Stimulated activated CD8-positive, alpha-beta memory T cell treated with anti-CD3 and anti-CD28 coated beads, Interleukin-4, amount 100 ng/mL, for 1 hour (primary cell): ENCODE results near the gene SFXN2.
"Not testable (repeated sequence)": the region's sequence is repeated elsewhere in the genome, so short reads cannot be mapped to it uniquely, and the experiment has no call there.

Experiments used
- DNase-seq, 2 donors: peaks; one replicate each; pipeline ENCODE4 v3.0.0-alpha.2; 2020; ENCODE audit warnings: low read depth in 2 of 2, low spot score in 1 of 2

Gene SFXN2

DNA sequence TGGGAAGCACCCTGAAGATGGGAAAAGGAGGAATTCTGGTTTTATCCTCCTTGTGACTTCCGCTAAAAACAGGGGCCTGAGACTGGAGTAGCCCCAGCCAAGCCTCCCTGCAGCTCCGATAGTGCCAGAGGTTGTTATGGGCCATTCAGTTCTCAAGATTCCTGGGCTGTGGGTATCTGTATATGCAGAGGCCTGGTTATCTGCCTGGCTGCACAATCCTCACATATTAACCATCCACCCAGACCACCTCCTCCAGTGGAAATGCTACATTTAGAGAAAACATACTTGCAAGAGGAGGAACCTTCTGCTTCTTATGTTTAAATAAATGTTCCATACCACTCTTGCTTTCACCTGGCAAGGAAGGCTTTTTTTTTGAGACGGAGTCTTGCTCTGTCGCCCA lies 34.8 kb upstream of the SFXN2 start:
- no peak for DNase-seq

DNA sequence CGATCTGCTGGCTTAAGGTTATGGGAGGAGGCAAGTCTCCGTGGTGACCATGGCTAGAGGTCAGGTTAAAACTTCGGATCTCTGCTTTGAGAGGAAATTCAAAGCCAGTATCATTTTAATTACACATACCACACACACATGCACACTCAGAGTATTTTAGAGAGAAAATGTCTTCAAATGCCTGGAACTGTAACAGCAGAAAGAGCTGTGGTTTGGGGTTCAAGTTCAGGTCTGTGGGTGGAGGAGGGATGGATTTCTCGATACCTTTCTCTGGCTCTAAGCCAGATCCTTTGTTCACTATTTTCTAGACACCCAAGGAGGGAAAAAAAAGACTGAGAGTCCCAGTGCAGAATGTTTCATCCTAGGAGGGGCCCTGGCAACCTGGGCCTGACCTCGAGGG lies 32.7 kb upstream of the SFXN2 start:
- no peak for DNase-seq

DNA sequence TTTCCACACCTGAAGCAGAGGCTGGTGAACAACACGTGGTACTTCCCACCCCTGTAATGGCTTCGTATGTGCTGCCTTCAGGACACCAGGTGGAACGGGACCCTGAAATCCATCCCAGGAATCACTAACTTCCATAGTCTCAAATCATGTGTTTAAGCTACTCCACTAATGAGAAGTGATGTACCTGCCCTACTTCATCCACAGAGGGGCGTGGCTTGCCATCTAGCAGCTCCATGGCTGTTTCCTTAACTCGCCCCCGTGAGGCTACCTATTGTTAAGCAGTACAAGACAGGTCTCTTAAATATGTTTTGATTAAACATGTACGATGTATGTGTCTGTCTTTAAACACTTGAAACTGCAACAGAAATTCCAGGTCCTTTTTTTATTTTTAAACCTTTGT lies 32.0 kb upstream of the SFXN2 start:
- no peak for DNase-seq

DNA sequence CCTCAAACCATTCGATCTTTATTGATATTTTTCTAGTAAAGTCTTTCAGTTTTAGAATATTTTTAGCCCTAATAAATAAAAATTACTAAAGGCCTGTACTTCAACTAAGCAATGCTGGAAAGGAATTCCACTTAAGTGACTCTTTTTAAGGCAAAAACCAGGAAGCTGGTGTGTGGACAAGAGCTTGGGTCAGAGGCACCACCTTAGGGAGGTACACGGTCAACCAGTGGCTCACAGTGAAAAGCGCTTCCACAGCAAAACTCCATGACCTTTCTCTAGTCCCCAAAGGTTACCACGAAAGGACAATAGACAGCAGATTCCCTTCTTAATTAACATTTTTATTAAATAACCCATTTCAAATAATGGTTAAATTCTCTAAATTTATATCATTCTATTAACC lies 31.5 kb upstream of the SFXN2 start:
- no peak for DNase-seq

DNA sequence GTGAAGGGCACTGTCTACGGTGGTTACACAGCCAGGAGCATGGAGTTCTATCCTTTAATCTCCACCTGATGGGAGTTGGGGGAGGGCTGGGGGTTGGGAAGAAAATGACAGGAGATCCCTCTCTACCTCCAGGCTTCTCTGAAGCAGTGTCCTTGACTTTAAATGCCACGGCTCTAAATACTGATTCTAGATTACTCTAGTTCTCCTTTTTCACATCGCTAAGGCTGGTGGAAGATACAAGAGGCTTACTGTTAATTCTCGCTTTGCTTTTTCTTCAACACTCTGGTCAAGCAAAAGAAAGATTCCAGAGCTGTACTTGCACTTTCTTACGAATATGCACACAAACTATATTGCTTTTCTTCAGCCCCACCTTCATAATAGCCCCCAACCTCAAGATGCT lies 30.7 kb upstream of the SFXN2 start:
- no peak for DNase-seq

DNA sequence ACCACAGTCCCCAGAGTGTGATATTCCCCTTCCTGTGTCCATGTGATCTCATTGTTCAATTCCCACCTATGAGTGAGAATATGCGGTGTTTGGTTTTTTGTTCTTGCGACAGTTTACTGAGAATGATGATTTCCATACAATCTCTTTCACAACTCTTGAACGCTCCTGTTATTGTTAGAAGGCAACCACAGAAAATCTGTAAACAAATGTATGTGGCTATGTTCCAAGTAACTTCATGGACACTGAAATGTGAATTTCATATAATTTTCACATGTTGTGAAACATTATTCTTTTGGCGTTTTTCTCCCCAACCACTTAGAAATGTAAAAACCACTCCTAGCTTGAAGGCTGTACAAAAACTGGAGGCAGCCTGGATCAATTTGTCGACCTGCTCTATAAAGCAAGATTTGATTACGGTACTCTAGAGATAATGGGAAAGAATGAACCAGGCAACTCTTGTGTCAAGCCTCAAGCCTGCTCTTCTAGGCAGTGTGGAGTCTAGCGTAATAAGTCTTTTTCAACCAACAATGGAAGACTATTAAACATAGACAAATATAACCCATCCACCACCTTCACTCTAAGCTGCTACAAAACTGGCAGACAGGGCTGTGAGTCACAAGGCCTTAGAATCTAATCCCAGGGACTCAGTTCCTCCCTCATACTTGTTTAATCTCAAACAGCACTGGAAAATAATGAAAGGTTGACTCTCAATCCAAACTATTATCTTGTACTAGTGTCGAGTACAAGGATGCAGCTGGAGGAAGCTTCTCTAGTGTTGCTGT lies 23.0 kb upstream of the SFXN2 start:
- DNase-seq, result no peak

DNA sequence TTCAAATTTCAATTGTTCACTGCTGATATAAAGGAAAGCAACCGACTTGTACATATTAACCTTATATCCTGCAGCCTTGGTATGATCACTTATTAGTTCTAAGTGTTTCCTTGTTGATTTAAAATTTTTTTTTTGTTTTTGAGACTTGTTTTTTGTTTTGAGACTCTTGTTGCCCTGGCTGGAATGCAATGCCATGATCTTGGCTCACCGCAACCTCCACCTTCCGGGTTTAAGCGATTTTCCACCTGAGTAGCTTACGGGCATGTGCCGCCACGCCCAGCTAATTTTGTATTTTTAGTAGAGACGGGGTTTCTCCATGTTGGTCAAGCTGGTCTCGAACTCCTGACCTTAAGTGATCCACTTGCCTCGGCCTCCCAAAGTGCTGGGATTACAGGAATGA lies 19.0 kb upstream of the SFXN2 start:
- DNase-seq, result not testable (repeated sequence)

DNA sequence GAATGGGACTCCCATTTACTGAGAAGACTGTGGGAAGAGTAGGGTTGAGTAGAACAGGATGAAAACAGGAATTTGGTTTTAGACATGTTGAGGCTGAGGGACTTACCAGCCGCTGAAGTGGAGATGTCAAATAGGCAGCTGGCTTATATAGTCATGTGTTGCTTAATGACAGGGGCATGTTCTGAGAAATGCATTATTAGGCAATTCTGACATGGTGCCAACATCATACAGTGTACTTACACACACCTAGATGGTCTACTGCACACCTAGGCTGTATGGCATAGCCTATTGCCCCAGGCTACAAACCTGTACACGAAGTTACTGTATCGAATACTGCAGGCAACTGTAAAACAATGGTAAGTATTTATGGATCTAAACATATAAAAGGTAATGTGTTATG lies 17.7 kb upstream of the SFXN2 start:
- no peak for DNase-seq

DNA sequence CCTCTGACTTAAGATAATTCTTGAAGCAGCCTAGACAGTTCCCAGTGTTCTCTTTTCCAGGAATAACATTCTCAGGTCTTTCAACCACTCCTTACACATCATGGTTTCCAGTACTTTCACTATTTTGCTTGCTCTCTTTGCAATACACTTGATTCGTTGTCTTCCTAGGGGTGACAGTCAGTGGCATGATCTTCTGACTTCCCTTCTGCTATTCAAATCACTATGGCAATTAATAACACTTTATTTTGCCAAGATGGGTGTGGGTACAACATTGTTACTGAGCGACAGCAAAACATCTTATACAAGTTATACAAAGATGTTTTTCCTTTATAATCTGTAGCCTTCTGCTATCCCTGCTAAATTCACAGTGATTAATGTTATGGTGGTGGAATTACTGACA lies 15.5 kb upstream of the SFXN2 start:
- no peak for DNase-seq

DNA sequence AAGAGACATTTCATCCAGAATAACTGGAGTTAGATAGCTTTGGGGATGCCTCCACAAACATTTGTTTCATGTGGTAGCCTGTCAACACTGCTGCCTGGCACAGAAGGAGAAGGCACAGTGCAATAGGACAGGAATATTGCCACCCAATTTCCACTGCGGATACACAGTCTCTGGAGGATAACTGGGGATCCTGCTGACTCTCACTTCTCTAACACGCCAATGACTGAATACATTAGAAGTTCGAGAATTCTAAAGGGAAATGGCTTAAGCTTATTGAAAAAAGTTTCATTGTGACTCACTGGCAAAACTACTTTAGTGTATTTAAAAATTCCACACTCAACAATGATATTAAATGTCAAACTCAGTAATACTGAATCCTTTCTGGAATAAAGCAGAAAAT lies 13.2 kb upstream of the SFXN2 start:
- no peak for DNase-seq

DNA sequence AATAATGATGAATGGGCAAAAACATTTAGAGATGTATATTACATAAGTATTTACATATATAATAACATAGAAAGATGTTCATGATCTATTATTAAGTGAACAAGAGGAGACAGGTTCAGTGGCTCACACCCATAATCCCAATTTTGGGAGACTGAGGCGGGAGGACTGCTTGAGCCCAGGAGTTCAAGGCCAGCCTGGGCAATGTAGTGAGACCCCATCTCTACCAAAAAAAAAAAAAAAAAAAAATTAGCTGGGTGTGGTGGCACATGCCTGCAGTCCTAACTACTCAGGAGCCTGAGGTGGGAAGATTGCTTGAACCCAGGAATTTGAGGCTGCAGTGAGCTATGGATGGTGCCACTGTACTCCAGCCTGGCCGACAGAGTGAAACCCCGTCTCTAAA lies 12.6 kb upstream of the SFXN2 start:
- DNase-seq, result no peak

DNA sequence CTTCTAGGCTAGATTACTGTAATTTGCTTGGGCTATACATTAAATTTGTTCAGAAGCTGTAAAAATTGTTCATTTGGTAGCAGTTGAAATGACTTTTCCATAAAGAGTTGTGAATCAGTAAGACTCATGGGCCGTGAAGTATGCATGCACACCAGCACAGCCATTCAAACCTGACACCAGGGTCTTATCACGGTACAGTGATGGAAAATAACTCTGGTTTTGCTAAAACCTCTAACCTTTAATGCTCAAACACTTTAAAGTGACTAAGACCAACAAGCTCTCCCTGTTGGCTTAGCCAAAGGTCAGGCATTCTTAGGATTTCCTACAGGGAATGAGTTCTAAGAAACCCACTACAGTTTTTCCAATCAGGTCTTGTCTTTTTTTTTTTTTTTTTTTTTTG lies 11.7 kb upstream of the SFXN2 start:
- no peak for DNase-seq

DNA sequence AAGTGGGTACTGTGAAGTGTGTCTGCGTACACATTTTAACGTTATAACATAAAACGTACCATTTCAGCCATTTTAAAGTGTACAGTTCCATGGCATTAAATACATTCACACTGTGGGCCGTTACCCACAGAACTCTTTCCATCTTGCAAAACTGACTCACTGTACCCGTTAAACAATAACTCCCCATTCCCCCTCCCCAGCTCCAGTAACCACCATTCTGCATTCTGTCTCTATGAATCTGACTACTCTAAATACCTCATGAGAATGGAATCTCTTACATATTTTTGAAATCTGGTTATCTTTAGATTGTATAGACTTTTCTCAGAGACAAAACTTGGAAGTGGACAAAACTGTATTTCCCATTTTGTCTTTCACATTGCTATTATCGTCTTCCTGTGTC lies 9.5 kb upstream of the SFXN2 start:
- no peak for DNase-seq

DNA sequence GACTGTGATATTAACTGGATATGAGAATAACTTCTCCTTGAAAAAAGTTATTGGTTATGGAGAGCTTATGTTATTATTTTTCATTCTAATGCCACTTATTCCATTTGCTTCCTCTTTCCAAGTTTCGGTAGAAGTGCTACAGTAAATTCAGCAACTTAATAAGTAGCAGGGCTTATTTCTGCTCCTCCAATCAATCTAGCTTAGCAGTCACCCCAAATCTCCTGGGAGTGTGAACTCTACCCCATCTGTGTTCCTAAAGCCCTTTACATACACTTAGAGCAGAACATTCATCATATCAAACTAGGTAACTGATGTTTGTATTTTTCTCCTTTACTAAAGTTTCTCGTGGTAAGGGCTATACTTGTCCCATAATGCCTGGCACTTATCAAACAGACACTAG lies 8.9 kb upstream of the SFXN2 start:
- DNase-seq, result no peak

DNA sequence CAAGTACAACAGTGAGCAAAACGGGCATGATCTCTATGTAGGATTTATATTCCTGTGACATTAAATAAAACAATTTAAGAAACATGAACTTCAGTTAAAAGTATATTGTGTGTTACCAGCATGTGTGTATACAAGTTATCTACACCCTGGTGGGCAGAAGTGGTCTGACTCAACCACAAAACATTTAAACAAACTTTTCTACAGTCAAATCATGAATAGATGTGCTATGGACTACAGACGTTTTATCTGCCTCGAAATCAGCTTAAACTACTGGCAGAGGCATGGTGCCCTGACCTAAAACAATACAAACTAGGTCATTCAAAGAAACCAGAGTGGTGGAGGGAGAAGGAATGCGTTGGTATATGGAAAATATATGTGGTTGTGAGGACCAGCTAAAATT lies 3.8 kb upstream of the SFXN2 start:
- no peak for DNase-seq

DNA sequence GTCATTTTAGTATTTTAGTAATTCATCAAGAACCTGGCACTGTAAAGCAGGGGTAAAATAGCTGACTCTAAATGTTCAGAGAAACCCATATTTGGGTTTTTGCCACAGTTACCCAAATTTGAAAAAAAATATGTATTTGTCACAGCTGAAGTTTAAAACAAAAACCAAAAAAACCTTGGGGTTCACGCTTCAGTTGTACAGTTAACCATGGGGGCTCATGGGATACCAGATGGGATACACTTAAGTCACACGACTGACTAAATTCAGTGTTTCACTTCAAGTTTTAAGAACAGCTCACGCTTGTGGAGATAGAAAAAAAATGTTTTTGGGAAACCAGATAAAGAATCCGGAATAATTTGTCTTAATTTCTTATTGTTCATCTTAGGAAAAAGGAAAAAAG lies 2.3 kb upstream of the SFXN2 start:
- no peak for DNase-seq

DNA sequence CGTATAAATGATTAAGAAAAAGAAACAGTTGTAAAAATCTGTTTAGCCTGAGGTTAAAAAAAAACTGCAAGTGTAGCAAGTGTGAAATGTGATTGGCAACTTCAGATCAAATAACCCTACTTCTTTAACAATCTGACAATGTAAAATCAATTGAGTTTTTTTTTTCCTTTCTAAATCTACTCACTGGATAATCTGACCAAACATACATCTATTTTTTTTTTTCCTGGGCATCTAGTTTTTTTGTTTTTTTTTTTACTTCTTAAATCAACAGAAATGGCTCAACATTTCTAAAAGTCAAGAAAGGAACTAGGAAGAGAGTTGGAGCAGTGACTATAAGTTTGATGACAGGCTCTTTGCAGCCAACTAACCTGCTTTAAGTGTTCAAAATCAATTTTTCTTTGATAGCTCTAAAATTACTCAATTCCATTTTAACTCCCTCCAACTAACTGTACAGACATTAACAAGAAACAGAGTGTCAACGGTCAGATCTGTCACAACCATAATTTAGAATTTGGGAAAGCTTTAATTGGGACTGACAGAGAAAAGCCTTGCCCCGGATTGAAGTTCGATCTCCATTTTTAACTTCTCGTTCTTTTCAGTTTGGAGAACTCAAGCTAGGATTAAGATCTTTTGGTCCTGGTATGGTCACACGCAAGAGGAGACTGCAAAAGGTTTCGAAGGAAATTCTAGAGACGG lies 1.4 kb upstream of the SFXN2 start:
- DNase-seq, result no peak

DNA sequence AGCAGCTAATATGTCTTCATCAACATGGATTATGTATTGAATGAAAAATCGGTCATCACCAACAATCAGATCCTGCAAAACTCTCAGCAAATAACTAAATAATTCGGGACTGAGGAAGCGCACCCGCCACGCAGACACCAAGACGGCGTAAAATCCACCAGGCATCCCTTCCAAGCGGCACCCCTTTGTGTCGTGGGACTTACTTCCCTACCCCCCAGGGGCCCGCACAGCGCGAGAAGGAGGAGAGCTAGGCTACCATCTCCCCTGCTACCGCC lies 960 bp upstream of the SFXN2 start:
- DNase-seq, result no peak

DNA sequence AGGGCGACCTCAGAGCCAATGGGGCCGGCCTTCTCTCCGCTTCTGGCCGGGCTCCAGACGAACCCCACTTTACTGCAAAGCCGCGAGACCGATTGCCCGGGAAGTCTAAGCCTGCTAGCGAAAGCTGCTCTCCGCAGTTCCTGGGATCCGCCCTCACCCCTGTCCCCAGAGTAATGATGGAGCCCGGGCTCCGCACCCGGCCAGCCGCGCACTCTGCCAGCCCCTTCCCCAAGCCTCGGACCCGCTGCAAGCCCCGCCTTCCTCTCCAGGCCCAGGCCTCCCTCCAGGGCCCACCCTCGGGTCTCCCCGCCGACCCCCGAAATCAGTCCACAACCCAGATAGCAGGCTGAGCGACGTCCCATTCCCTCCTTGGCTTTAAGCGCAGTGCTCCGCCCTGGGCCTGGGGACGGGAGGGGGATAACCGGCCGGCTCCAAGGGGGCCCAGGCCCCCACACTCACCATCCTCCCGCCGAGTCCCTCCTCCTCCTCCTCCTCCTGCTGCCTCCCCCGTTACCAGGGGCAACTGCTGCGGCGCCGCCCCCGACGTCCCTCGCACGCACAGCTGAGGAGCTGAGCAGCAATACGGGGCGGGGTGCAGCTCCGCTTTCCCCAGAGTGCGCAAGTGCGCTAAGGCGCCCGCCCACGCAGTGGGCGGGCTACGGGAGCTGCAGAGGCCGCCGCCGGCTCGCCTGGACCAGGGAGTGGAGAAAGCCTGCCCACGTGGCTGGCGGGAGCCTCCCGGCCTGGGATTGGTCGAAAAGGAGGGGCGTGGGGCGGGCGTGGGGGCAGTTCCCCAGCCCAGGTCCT lies 419 bp upstream of the SFXN2 start, which contains the start of gene ARL3:
Gene ARL3 (minus strand): TSS at position 584 of the 807 bp plus-strand sequence. CDS start 122 bp downstream, at position 462.
- peak; percentile 86 to 89 for DNase-seq

DNA sequence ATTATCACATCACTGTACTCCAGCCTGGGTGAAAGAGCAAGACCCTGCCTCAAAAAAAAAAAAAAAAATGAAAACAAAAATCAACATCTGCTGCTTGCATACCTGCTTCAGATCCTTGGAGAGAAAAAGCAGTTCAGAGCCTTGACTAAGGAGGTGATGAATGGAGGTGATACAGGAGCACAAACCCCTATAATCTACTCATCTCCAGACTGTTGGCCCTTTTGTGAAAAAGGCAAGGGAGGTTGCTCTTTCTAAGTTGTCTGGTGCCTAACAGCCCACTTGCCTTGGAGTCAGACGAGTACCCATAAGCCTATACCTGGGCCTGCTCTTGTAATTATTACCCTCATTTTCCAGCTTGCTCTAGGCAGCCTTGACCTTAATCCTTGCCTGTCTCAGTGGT lies 1.4 kb downstream of the SFXN2 start:
- no peak for DNase-seq

DNA sequence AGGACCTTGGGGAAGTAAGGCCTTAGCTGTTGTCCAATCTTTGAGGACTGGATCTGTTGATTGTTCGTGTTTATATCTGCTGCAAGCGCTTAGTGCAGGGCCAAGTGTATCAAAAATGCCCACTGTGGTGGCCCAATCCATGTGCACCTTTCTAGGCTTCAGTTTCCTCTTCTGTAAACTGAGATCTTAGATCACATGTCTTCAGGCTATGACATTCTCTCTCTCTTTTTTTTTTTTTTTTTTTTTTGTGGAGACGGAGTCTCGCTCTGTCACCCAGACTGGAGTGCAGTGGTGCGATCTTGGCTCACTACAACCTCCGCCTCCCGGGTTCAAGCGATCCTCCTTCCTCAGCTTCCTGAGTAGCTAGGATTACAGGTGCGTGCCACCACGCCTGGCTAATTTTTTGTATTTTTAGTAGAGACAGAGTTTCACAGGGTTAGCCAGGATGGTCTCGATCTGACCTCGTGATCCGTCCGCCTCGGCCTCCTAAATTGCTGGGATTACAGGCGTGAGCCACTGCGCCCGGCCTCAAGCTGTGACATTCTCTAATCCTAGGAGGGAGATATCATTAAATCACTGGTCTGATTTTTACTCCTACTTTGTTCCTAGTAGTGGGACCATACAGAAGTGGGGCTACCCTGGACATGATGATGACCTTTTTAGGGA lies 2.6 kb downstream of the SFXN2 start:
- DNase-seq, result not testable (repeated sequence)

DNA sequence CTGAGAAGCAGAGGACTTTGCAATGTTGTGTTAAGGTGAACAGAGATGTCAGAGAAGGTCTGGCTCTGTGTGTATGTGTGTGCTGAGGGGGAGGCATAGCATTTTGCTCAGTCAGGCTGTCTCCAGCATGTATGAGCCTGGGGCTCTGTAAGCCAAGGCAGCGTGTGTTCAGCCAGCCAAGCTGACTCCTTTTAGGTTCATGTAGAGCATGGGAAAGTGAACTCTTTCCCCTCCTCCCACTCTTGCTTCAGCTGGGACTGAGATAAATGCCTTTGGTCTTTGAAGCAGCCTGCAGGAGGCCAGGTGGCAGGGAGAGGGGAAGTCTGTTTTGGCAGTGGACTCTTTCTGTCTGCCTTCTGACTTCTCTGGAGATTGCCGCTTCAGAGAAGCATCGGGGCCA lies 3.8 kb downstream of the SFXN2 start:
- no peak for DNase-seq
